Activated CD8-positive, alpha-beta memory T cell treated with anti-CD3 and anti-CD28 coated beads, Interleukin-2, amount 50 U/mL, for 4 hours (primary cell): ENCODE data around the gene ALOX15.
"Not testable (repeated sequence)": the region's sequence is repeated elsewhere in the genome, so short reads cannot be mapped to it uniquely, and the experiment has no call there.

Experiments
- DNase-seq: peaks from one replicate; pipeline ENCODE4 v3.0.0-alpha.2; 2020

The ALOX15 gene

DNA sequence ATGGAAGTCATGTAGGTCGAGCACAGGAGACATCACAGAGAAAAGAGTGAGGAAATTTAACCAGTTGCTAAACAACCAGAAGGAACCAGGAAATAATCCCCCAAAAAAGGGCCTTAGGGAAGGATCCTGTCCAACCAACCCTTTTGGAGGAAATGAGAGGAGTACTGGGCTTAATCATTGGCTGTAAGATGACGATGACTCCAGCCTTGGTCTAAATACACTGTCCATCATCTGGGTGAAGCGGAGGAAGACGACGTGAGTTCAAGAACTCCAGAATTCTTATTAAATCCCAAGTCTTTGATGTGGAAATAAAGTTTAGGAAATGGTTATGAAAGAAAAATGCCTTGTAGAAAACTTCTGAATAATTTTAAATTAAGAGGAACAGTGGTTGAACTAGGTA is 11.5 kb upstream of the ALOX15 start:
- DNase-seq = no peak

DNA sequence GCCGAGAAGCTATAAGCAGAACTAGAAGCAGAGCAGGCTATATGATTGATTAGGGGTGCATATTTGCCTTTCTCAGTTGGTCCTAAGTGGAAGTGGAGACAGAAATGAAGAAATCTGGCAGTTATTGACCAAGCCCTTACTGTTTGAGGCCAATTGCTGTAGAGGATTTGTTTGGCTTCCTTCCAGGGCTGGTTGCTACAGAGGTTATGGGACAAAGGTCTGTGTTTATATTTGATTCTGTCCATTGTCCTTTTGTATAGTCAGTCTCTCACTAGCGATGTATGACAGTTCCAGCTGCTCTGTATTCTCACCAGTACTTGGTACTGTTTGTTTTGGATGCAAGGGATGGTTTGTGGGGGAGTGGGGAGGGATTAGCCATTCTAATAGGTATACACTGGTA is 7.3 kb upstream of the ALOX15 start:
- no peak for DNase-seq

DNA sequence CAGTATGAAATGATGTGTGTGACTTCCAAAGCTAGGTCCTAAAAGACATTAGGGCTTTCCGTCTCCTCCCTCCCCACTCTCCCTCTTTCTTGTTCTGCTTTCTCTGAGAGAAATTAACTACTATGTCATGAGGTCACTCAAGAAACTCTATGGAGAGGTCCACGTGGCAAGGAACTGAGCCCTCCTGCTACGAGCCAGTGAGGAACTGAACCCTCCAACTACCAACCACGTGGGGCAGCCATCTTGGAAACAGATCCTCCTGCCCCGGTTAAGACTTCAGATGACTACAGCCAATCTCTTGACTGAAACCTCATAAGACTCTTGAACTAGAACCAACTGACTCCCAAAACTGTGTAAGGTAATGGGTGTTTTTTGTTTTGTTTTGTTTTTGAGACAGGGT is 4.2 kb upstream of the ALOX15 start:
- no peak for DNase-seq

DNA sequence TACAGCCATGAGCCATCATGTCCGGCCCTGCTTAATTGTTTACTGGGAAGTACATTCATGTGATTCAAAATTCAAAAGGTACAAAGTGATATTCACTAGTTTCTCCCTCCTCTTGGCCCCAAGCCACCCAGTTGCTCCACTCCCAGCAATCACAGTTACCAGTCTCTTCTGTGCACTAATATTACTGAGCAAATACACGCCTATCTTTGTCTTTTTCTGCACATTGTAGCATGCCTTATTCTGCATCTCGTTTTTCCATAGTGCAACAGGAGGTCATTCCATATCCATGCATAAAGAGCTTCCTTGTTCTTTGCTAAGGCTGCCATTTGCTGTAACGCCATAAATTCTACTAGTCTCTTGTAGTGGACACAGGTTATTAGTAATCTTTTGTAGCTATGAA is 2.2 kb upstream of the ALOX15 start:
- no peak for DNase-seq

DNA sequence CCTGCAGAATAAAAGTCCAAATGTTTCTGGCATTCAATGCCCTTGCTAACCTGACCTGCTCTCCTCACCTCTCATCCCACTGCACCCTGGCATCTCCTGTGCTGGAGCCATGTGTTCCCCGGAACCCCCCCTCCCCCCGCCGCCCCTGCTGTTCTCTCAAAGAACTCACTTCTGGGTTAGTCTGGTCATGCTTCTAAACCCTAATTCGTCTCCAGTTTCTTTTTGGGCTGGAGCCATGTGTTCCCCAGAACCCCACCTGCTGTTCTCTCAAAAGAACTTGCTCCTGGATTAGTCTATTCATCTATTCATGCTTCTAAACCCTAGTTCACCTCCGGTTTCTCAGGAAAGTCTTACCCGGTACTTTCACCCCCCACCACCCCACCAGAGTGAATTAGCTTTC is 808 bp upstream of the ALOX15 start:
- DNase-seq = no peak

DNA sequence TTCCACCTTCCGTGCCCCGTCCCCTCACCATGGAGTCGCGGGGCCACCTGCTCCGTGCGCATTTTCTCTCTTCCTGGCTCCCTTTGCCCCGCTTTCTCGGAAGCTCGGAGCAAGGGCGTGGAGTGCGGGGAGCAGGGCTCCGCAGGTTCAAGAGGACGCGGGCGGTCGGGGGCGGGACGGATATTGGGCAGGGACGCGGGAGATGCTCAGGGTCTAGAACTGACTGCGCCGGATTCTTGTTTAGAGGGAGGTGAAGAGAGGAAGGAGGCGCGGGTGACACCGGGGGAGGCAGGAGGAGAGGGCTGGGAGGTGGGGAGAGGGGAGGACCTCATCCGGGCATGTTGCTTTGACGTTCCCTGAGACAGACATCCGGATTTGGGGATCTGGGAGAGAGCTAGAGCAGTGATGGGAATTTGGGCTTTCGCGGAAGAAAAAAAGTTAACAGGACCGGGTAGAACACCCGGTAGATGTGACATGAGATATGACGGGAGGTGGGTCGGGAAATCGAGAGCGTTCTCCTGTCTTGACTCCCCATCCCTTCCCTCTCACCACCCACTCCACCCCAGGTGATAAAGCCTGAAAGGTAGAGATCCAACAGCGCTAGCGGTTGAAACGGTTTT is 799 bp downstream of the ALOX15 start:
- DNase-seq = not testable (repeated sequence)

DNA sequence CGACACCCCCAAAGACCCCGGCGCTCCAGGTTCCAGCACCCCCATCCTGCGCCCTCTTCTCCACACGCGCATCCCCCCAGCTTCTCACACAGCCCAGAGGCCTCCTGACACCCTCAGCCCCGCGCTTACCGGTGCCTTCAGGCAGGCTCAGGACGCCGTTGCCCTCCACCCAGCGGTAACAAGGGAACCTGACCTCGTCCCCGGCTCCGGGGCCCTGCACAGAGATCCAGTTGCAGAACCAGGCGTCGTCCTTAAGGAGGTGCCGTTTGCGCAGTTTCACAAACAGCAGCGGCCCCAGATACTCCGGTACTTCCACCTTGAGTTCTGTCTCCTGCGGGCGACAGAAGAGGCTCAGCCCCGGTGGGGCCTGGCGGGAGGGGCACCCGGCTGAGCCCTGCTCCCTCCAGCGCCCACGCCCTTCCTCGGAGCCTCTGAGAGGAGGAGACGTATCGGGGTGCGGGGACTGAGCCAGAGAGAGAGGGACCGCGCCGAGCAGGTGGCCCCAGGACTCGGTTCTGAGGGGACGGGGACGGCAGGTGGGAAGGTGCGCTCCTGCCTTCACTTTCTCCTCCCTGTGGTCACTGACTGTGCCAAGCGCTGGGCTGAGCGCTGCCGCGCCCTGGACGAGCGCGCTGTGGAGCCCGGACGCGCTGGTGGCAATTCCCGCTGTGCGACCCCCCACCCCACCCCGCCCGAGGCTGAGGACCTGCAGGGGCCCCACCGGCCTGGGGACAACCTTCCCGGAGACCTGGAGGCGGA is 2.0 kb downstream of the ALOX15 start:
- not testable (repeated sequence) for DNase-seq

DNA sequence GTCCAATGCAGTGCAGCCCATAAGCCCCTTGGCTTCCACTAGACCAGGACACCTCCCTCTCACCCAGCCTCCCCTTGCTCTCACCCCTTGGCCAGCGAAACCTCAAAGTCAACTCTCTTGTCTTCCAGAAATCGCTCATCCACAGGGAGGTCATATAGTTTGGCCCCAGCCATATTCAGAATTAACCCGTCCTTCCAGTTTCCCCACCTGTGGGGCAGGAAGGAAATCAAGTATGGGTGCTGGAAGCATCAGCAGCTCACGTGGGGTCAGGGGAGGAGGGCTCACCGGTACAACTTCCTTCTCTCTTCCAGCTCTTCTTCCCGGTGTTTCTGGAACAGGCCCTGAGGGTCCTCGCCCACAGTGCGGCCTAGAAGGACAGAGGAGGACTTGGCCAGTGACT is 2.7 kb downstream of the ALOX15 start:
- DNase-seq = not testable (repeated sequence)

DNA sequence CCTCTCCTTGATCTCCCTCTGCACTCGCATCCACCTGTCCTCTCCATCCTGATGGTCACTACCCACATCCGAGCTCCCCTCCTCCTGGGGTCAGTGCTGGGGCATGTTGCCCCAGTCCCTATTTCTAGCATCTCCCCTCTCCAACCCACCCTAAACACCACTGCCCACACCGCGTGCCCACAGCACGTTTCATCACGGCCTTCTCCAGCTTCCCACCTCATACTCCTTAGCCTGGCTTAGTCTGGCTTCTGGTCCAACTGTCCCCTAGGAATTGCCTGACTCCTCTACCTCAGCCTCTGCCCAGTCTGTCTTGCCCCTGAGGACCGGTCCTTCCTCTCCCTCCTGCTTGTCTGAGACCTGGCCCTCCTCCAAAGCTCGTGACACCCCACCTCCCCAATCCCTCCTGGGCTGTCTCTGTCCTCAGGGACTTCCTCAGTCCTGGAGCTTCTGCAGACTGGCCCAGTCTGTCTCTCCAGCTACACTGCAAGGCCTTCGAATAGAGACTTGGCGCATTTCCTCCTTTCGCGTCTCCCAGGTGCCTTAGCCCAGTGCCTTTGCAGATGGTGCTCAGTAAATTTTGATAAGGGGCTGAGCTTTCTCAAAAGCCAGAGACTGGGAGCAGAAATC is 4.9 kb downstream of the ALOX15 start:
- DNase-seq = no peak

DNA sequence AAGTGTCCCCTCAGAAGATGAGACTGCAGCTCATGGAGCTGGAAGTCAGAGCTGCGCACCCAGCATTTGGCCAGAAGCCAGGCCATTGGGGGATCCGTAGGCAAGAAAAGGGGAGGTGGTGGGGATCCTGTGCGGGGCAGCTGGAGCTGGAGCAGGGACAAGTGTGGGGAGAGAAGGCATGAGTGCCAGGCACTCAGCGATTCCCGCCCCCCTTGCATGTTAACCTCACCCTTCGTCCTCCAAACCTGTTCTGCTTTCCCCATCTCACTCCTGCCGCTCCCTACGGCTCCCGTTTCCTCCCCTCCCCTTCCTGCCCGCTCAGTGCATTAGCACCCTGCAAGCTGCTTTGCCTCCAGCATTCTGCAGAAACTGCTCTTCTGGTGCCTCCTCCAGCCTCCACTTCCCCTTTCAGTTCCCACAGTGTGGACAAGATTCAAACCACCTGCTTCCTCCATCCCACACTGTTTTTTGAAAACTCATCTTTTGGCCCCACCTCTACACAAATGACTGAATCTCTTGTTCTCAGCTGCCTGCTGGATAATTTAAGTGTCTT is 5.6 kb downstream of the ALOX15 start:
- DNase-seq = no peak

DNA sequence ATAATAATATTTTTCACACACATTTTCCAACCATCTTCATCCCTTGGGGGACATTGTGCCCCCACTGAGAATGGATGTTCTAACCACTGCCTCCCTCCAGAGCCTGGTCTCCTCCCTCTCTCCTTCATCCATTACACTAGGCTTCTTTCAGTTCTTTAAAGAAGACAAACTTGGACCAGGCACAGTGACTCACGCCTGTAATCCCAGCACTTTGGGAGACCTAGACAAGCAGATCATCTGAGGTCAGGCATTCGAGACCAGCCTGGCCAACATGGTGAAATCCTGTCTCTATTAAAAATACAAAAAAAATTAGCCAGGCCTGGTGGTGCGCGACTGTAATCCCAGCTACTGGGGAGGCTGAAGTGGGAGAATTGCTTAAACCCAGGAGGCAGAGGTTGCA is 6.5 kb downstream of the ALOX15 start:
- no peak for DNase-seq

DNA sequence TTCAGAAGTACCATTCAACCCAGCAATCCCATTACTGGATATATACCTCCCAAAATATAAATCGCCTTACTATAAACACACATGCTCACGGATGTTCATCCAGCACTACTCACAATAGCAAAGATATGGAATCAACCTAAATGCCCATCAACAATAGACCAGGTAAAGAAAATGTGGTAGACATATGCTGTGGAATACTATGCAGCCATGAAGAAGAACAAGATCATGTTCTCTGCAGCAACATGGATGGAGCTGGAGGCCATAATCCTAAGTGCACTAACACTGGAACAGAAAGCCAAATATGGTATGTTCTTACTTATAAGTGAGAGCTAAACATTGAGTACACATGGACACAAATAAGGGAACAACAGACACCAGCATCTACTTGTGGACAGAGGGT is 7.8 kb downstream of the ALOX15 start:
- no peak for DNase-seq

DNA sequence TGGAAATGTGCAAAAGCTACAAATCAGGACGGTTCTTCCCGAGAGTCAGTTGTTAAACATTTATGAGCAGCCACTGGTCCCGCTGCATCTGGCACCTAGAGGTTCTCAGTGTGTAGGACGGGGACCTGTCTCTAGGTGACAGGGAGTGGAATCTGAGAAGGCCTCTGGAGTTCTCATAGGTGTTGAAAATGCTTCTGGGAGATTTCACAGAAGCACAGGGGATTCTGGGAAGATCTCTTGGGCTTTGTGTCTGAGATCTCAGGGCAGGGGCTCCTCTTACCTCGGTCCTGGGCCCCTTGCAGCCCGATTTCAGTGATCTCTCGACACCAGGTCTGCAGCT is 8.9 kb downstream of the ALOX15 start:
- no peak for DNase-seq

DNA sequence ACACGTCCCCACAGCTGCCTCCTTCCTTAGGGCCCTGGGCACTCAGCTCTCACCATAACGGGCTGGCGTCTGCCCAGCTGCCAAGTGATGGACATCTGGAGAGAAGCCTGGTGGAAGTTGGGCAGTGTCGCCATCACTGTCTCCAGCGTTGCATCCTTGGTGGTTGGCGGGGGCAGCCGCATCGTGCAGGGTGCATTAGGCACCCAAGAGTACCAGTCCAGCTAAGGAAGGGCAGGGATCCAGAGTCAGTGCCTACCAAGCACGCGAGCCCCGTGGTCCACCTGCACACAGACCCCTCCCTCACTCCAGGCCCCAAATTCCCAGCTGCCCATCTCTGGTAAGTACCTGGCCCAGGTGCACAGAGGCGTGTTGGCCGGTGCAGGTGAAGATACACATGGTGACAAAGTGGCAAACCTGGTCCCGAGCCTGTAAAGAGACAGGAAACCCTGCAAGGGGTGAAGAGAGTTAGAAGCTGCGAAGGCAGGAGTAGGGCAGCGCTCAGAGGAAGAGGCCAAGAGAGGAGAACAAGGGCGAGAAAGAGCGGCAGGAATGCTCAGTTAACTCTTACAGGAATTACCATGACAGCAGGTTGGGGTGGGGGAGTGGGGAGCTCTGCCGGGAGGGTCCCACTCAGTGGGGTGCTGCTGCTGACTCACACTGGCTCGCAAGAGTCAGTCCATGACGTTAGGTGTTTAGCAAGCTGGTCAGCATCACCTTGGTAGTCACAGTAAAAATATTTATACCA is 9.5 kb downstream of the ALOX15 start:
- DNase-seq = no peak

DNA sequence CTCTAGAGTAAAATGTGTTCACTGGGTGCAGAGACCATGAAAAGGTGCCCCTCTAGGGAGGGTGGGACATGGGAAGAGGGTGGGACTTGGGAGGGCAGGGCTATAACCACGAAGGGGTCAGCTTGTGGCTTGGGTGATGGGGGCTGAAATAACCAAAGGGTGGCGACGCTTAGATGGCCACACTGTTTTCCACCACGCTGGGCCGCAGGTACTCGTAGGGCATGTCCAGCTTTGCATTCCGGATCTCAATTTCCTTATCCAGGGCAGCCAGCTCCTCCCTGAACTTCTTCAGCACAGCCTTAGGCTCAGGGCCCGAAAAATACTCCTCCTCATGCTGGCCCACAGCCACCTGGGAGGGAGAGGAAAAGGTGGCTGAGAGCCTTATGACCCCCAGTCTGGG is 10.0 kb downstream of the ALOX15 start:
- no peak for DNase-seq

DNA sequence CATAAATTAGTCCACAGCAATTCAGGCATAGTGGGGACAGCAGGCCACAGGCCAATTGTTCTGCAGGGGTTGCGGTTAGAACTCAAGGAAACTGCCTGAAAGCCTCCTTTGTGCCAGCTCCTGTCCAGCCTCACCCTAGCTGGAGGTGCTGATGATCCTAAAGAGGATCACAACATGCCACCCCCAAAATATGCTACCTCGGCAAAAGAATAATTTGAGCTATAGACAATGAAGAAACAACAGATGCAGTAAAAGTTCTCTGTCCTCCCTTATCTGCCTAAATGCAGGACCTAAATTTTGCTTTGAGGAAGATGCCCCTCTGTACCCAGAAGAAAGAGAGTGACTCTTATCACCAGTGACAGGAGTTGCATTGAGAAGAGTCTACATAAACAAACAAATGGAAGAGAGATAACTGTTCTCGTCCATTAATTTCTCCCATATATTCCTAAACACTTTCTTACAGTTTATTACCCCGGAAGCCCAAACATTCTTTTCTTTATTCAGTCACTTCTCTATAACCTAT is 14.7 kb downstream of the ALOX15 start:
- DNase-seq = no peak

DNA sequence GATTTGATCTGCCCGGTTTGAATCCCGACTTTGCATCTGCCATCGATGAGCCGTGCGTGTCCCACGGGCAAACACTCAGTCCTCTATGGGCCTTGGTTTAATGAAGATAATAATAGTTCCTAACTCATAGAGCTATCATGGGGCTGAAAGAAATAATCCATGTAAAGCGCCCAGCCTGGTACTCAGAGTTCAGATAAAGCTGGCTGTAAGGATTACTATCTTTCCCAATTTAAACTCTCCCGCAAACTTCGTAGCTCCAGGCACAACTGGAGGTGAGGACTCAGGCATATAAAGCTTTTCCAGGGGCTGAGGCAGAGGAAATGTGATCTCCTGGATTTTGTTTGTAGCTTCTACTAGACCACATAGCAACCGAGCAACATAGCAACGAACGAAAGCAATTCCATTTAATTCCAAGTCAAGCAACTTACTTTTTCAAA is 16.3 kb downstream of the ALOX15 start:
- no peak for DNase-seq

DNA sequence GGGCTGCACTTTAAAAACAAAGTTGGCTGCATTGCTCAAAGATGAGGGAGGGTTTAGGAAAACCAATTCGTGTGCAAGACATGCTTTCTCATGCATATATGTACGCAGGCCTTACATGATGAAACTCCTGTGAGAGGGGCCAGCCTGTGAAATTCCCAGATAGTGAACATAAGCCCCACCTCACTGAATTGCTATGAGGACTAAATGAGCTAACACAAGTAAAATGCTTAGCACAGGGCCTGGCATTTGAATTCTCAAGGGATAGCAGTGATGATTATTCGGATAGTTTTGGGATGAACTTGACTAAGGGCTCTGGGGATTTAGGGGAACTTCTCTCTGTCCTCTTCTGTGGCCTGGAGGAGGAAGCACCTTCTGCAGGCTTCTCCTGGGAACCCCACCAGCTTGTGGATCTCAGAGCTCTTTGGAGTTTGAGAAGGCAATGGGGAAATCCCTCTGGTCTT is 17.0 kb downstream of the ALOX15 start:
- not testable (repeated sequence) for DNase-seq

DNA sequence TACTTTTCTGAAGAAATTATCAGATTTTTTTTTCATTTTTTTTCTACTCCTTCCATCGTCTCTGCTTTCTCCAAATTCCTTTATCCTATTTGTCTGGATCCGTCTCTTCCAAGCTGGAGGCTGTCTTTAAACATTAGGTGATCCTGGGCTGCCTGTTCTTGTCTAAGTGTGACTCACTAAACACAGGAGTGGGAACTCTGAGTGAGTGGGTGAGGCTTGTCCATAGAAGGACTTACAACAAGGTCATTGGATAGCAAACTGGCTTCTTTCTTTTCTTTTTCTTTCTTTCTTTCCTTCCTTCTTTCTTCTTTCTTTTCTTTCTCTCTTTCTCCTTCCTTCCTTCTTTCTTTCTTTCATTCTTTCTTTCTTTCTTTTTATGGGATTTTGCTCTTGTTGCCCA is 18.2 kb downstream of the ALOX15 start:
- DNase-seq = no peak

DNA sequence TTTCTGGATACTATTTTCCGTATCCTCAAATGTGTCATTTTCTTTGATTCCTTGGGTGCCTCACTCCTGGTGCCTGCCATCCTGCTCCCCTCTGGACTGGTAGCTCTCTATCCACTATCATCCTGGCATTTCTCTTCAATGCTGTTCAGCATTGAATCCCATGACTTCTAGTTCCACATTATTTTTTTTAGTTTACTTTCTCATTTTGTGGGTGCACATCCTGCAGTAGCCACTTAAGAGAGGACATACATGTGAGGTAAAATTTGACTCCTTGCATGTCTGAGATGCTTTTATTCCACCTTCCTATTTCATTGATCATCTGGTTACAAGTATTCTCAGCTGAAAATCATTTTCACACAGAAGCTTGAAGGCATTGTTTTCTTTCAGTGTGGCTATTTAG is 19.1 kb downstream of the ALOX15 start:
- DNase-seq = no peak

DNA sequence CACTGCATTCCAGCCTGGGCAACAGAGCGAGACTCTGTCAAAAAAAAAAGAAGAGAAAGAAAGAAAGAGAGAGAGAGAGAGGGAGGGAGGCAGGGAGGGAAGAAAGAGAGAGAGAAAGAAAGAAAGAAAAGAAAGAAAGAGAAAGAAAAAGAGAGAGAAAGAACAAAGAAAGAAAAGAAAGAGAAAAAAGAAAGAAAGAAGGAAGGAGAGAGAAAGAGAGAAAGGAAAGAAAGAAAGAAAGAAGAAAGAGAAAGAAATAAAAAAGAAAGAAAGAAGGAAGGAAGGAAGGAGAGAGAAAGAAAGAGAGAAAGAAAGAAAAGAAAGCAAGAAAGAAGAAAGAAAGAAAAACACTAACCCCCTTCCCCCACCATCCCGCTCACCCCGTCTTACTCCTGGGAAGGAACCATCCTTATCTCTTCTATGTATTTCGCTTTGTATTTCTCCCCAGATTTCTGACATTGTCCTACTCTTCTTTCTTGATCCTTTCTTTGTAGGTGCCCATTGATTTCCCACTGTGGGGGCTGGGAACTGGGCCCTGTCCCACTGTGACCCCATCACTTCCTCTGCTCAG is 20.9 kb downstream of the ALOX15 start:
- DNase-seq = no peak

DNA sequence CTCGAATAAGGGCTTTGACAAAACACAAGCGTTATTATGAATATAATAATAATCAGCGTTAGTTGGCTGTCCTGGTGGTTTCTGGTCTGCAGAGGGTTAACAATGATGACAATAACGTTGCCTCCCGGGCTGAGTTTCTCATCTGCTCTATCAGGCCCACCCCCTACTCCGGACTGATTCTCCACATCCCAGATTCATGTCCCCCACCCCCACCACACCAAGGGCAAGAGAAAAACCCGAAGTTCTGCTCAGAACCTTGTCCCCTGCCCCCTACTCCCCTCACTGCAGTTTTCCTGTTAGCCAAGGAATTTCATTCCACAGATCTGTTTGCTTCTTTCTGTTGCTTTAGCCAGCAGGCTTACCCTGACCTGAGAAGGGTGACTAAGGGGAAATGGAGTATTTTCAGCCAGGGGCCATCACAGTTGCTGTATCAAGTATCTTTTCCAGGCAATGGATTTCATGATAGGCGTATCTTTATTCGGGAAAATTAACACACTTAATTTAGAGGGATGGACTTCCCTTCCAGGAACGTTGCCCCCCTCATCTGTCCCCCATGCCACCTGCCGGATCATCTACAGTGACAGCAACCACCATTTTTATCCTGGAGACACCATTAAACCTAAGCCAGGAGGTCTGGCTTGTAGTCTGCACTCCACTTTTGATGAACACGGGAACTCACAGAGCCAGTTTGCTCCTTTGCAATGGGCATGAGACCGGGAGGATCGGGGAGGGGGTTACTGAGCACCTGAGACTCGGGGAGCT is 23.7 kb downstream of the ALOX15 start:
- DNase-seq = no peak
